IMR-90 (cell line): ENCODE measurements around the gene SNX1. TPM values are rescaled to one million over a fixed set of nuclear protein-coding genes. Genes with fewer than 3 reads are reported as not detected.

Experiments
- ATAC-seq: fragments of 200-7000 bp; cut with Tn5 transposase; 2 replicates; pipeline ENCODE4 v1.9.1; 2020; ENCODE audit warnings: low read depth, mild to moderate bottlenecking, moderate library complexity
- BruUV-seq: library from RNA; stranded (reverse); fragments of 400-500 nt; replicated peaks from 2 replicates; lab custom pipeline; 2021; lab: Mats Ljungman, UMichigan
- CTCF ChIA-PET: fragments of 300-600 bp; formaldehyde crosslinking; extraction: SDS; loops from one replicate; lab custom pipeline; 2021; ENCODE audit warnings: antibody characterized with exemption; lab: Yijun Ruan, JAX
- POLR2A ChIA-PET: fragments of 300-600 bp; sonication (Branson Sonifier 250); formaldehyde crosslinking; loops from one replicate; lab custom pipeline; 2022; ENCODE audit warnings: antibody characterized with exemption; ENCODE audit not compliant: unreplicated experiment; lab: Charles Lee
- DNase-seq: peaks from one replicate; pipeline ENCODE4 v3.0.0; 2013
- H2AFZ ChIP-seq: replicated peaks from 2 replicates; pipeline ENCODE3; 2013; ENCODE audit warnings: low read length, mild to moderate bottlenecking; ENCODE audit not compliant: poor library complexity
- H2AK5ac ChIP-seq: 2 replicates; pipeline ENCODE4 v1.6.1; 2013; ENCODE audit warnings: low read depth, low read length, inconsistent platforms
- H2AK9ac ChIP-seq: replicated peaks from 2 replicates; pipeline ENCODE3; 2013; ENCODE audit warnings: mild to moderate bottlenecking, low read depth, low read length, moderate library complexity; ENCODE audit not compliant: poor library complexity
- H2BK120ac ChIP-seq: 2 replicates; pipeline ENCODE4 v1.6.1; 2013; ENCODE audit warnings: low read depth, low read length, inconsistent platforms
- H2BK15ac ChIP-seq: 3 replicates; pipeline ENCODE4 v1.6.1; 2013; ENCODE audit warnings: low read depth, low read length, inconsistent platforms
- H2BK20ac ChIP-seq: 2 replicates; pipeline ENCODE4 v1.6.1; 2013; ENCODE audit warnings: low read depth, mild to moderate bottlenecking, inconsistent platforms, low read length, moderate library complexity
- H2BK5ac ChIP-seq: 2 replicates; pipeline ENCODE4 v1.6.1; 2013; ENCODE audit warnings: mild to moderate bottlenecking, low read depth, low read length, inconsistent platforms; ENCODE audit not compliant: poor library complexity, severe bottlenecking
- H3K14ac ChIP-seq: replicated peaks from 2 replicates; pipeline ENCODE4 v1.6.1; 2013; ENCODE audit warnings: low read depth, low read length, inconsistent platforms
- H3K18ac ChIP-seq: 2 replicates; pipeline ENCODE4 v1.6.1; 2013; ENCODE audit warnings: low read depth, low read length, control low read depth
- H3K23ac ChIP-seq: 2 replicates; pipeline ENCODE4 v1.6.1; 2013; ENCODE audit warnings: low read depth, low read length, inconsistent platforms
- H3K27ac ChIP-seq: 2 replicates; pipeline ENCODE4 v1.5.1; 2013; ENCODE audit warnings: mild to moderate bottlenecking, control low read depth, low read length; ENCODE audit not compliant: insufficient read depth
- H3K27me3 ChIP-seq: 2 replicates; pipeline ENCODE4 v1.6.1; 2013; ENCODE audit warnings: low read length; ENCODE audit not compliant: control insufficient read depth, insufficient read depth
- H3K36me3 ChIP-seq: 2 replicates; pipeline ENCODE4 v1.6.1; 2013; ENCODE audit warnings: low read length, mixed read lengths; ENCODE audit not compliant: control insufficient read depth, insufficient read depth
- H3K4ac ChIP-seq: 2 replicates; pipeline ENCODE4 v1.6.1; 2013; ENCODE audit warnings: low read depth, low read length, inconsistent platforms
- H3K4me1 ChIP-seq: 2 replicates; pipeline ENCODE4 v1.6.1; 2013; ENCODE audit warnings: low read length, mixed read lengths; ENCODE audit not compliant: control insufficient read depth, insufficient read depth
- H3K4me2 ChIP-seq: 2 replicates; pipeline ENCODE4 v1.6.1; 2013; ENCODE audit warnings: low read depth, mild to moderate bottlenecking, control low read depth, low read length, moderate library complexity
- H3K4me3 ChIP-seq: 2 replicates; pipeline ENCODE4 v1.5.1; 2013; ENCODE audit warnings: low read depth, mild to moderate bottlenecking, control low read depth, low read length, moderate library complexity; ENCODE audit not compliant: insufficient read depth
- H3K56ac ChIP-seq: 2 replicates; pipeline ENCODE4 v1.6.1; 2013; ENCODE audit warnings: low read length, inconsistent platforms; ENCODE audit not compliant: insufficient read depth; ENCODE audit errors: extremely low read depth
- H3K79me1 ChIP-seq, 2 experiments: 2 replicates each; pipeline ENCODE4 v1.6.1; 2013; ENCODE audit warnings: low read length in 2 of 2, inconsistent platforms in 1 of 2, low read depth in 1 of 2
- H3K9ac ChIP-seq: 2 replicates; pipeline ENCODE4 v1.6.1; 2013; ENCODE audit warnings: low read depth, low read length, control low read depth
- H3K9me1 ChIP-seq: 2 replicates; pipeline ENCODE4 v1.6.1; 2013; ENCODE audit warnings: low read length, inconsistent platforms; ENCODE audit not compliant: insufficient read depth
- H3K9me3 ChIP-seq: 2 replicates; pipeline ENCODE4 v1.6.1; 2013; ENCODE audit warnings: low read length; ENCODE audit not compliant: control insufficient read depth, insufficient read depth
- H4K20me1 ChIP-seq: 2 replicates; pipeline ENCODE4 v1.6.1; 2013; ENCODE audit warnings: low read length, inconsistent platforms; ENCODE audit not compliant: insufficient read depth
- H4K5ac ChIP-seq: 2 replicates; pipeline ENCODE4 v1.6.1; 2013; ENCODE audit warnings: mild to moderate bottlenecking, low read depth, low read length, control low read depth
- H4K8ac ChIP-seq, 2 experiments: 2 replicates each; pipeline ENCODE4 v1.6.1; 2013; ENCODE audit warnings: low read depth in 2 of 2, low read length in 2 of 2, control low read depth in 1 of 2, inconsistent platforms in 1 of 2
- H4K91ac ChIP-seq: 2 replicates; pipeline ENCODE4 v1.6.1; 2013; ENCODE audit warnings: low read depth, low read length, inconsistent platforms; ENCODE audit not compliant: insufficient read depth
- FOS ChIP-seq: fragments of 150-350 bp; IDR thresholded peaks from 2 replicates; pipeline ENCODE4 v1.6.1; 2016; ENCODE audit warnings: low read depth, low read length
- MAFK ChIP-seq: IDR thresholded peaks from 2 replicates; pipeline ENCODE4 v1.6.1; 2012; ENCODE audit warnings: low read depth, low read length, improper control_type of control experiment
- MAZ ChIP-seq: IDR thresholded peaks from 2 replicates; pipeline ENCODE4 v1.6.1; 2012; ENCODE audit warnings: low read depth, mild to moderate bottlenecking, low read length, improper control_type of control experiment, moderate library complexity, borderline replicate concordance
- MXI1 ChIP-seq: IDR thresholded peaks from 2 replicates; pipeline ENCODE4 v1.6.1; 2012; ENCODE audit warnings: low read depth, mild to moderate bottlenecking, low read length, moderate library complexity, borderline replicate concordance
- NFE2L2 ChIP-seq: fragments of 150-350 bp; IDR thresholded peaks from 2 replicates; pipeline ENCODE4 v1.6.1; 2016; ENCODE audit warnings: low read depth, mild to moderate bottlenecking, low read length
- POLR2A ChIP-seq: IDR thresholded peaks from 2 replicates; pipeline ENCODE4 v1.6.1; 2012; ENCODE audit warnings: mild to moderate bottlenecking, low read depth, low read length
- RAD21 ChIP-seq: IDR thresholded peaks from 2 replicates; pipeline ENCODE4 v1.6.1; 2012; ENCODE audit warnings: low read length, improper control_type of control experiment
- RCOR1 ChIP-seq: IDR thresholded peaks from 2 replicates; pipeline ENCODE4 v1.6.1; 2012; ENCODE audit warnings: mild to moderate bottlenecking, low read length, improper control_type of control experiment; ENCODE audit not compliant: insufficient replicate concordance
- RFX5 ChIP-seq: IDR thresholded peaks from 2 replicates; pipeline ENCODE4 v1.8.0; 2012; ENCODE audit warnings: low read depth, mild to moderate bottlenecking, low read length, moderate library complexity
- SMC3 ChIP-seq: fragments of 150-350 bp; IDR thresholded peaks from 2 replicates; pipeline ENCODE4 v1.6.1; 2016; ENCODE audit warnings: low read depth, mild to moderate bottlenecking, antibody characterized with exemption, low read length, moderate library complexity
- WGBS, 2 experiments: methylation state at CpG; one replicate each; pipeline versions ENCODE4 v1.1.5 to v1.1.7; 2013; ENCODE audit warnings: missing lambda C conversion rate in 2 of 2; ENCODE audit not compliant: insufficient read length in 1 of 2; ENCODE audit errors: extremely low coverage in 2 of 2; 5-methylcytosine and 5-hydroxymethylcytosine counted together
- dilution Hi-C: fragments of 300-500 bp; cut with HindIII; formaldehyde crosslinking; loops from one replicate; pipeline ENCODE4 v1.14.3; 2018; ENCODE audit warnings: low sequenced_read_pairs; ENCODE audit not compliant: unreplicated experiment
- in situ Hi-C: fragments of 300-500 bp; cut with MboI; formaldehyde crosslinking; loops from 3 replicates; pipeline ENCODE4 v1.14.3; 2019; ENCODE audit warnings: low sequenced_read_pairs, inconsistent platforms, mixed read lengths
- intact Hi-C: fragments of 100-400 bp; cut with micrococcal nuclease; formaldehyde crosslinking; loops from 2 replicates; pipeline ENCODE4 v1.10.0; 2022
- polyA plus RNA-seq, 3 experiments: library from polyadenylated mRNA; depleted of rRNA; stranded (reverse); fragments of >200 nt; gene quantifications; 2 replicates each; pipeline ENCODE4 v1.2.3, GENCODE V29; 2012; ENCODE audit warnings: low replicate concordance in 1 of 3
- total RNA-seq: library from RNA; depleted of rRNA; stranded (reverse); fragments of >200 nt; gene quantifications from 2 replicates; pipeline ENCODE4 v1.2.3, GENCODE V29; 2012
- TF ChIP-seq, protein P1 (sequence below): conservative IDR thresholded peaks from 2 replicates; pipeline ENCODE4 v1.5.1; 2012; ENCODE audit warnings: mild to moderate bottlenecking, low read depth, low read length, improper control_type of control experiment
- TF ChIP-seq, protein P2 (sequence below): fragments of 150-350 bp; IDR thresholded peaks from 2 replicates; pipeline ENCODE4 v1.6.1; 2017; ENCODE audit warnings: mild to moderate bottlenecking, antibody characterized with exemption, low read length, low read depth

SNX1 gene
- total and polyA plus RNA-seq, 2 of the 4 experiments (the other 2 are of a cell fraction), result 35.3 to 72.3 TPM

DNA sequence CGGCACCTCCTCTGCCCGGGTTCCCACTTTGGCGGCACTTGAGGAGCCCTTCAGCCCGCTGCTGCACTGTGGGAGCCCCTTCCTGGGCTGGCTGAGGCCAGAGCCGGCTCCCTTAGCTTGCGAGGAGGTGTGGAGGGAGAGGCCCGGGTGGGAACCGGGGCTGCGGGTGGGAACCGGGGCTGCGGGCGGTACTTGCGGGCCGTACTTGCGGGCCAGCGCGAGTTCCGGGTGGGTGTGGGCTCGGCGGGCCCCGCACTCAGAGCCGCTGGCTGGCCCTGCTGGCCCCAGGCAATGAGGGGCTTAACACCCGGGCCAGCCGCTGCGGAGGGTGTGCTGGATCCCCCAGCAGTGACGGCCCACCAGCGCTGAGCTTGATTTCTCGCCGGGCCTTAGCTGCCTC lies 35.1 kb upstream of the SNX1 start:
- Histone ChIP-seq H3K9me3 (no peaks in the 10 kb centered on the region), H2AK9ac (no peak overlapping the region), H2AFZ (no peak overlapping the region), H4K20me1 (no peaks in the 10 kb centered on the region), H3K14ac (no peak overlapping the region), H4K5ac (no peak overlapping the region), H3K9me1 (no peaks in the 10 kb centered on the region), H2BK15ac (no peak overlapping the region), H2AK5ac (no peak overlapping the region), H4K8ac (no peak overlapping the region), H3K4ac (no peak overlapping the region), H3K9ac (no peak overlapping the region), H2BK120ac (no peak overlapping the region), H3K18ac (no peak overlapping the region), H3K23ac (no peak overlapping the region), H4K91ac (no peak overlapping the region), H3K4me3 (no peak overlapping the region), H3K4me2 (no peak overlapping the region), H3K79me1 (no peaks in the 10 kb centered on the region), H3K36me3 (no peaks in the 10 kb centered on the region), H3K27me3 (no peaks in the 10 kb centered on the region), H3K4me1 (no peaks in the 10 kb centered on the region), H2BK20ac (no peak overlapping the region), H3K27ac (no peak overlapping the region), H3K56ac (no peak overlapping the region), H2BK5ac (no peak overlapping the region)
- TF ChIP-seq MAFK (no peak), RCOR1 (no peak), SMC3 (no peak), RFX5 (no peak), POLR2A (no peak), RAD21 (no peak), MXI1 (no peak), MAZ (no peak), FOS (no peak), NFE2L2 (no peak)
- TF ChIP-seq, protein P1, sequence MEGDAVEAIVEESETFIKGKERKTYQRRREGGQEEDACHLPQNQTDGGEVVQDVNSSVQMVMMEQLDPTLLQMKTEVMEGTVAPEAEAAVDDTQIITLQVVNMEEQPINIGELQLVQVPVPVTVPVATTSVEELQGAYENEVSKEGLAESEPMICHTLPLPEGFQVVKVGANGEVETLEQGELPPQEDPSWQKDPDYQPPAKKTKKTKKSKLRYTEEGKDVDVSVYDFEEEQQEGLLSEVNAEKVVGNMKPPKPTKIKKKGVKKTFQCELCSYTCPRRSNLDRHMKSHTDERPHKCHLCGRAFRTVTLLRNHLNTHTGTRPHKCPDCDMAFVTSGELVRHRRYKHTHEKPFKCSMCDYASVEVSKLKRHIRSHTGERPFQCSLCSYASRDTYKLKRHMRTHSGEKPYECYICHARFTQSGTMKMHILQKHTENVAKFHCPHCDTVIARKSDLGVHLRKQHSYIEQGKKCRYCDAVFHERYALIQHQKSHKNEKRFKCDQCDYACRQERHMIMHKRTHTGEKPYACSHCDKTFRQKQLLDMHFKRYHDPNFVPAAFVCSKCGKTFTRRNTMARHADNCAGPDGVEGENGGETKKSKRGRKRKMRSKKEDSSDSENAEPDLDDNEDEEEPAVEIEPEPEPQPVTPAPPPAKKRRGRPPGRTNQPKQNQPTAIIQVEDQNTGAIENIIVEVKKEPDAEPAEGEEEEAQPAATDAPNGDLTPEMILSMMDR, result no peak
- TF ChIP-seq, protein P2, sequence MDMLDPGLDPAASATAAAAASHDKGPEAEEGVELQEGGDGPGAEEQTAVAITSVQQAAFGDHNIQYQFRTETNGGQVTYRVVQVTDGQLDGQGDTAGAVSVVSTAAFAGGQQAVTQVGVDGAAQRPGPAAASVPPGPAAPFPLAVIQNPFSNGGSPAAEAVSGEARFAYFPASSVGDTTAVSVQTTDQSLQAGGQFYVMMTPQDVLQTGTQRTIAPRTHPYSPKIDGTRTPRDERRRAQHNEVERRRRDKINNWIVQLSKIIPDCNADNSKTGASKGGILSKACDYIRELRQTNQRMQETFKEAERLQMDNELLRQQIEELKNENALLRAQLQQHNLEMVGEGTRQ, result no peak
- ATAC-seq, result no peak
- in situ Hi-C loops, result loop anchor here (25.0 kb wide), 2 partner anchors 423 to 773 kb away; partner anchors contain the start of gene APH1B
- intact Hi-C loops, result loop anchor here (10.0 kb wide), 1 partner anchor 596 kb away; no protein-coding TSS in a partner anchor
- no peak for DNase-seq
- ChIA-PET CTCF (no interaction called here), POLR2A (no interaction called here)
- WGBS, 2 experiments, result 92% methylated on average over 9 of the region's 29 CpGs; no CpG with 5 or more reads in 1 of the 2 experiments
- dilution Hi-C loops, result no loop called here
- BruUV-seq, result no TSS peak
